H9 (cell line): Measurements from ENCODE around the gene BLOC1S6. TPM values are rescaled to one million over a fixed set of nuclear protein-coding genes. Genes with fewer than 3 reads are reported as not detected.

ENCODE experiments used
- DNase-seq: peaks from one replicate; pipeline ENCODE4 v3.0.0-alpha.2; 2017
- H2AFZ ChIP-seq: one replicate; pipeline ENCODE4 v1.6.1; 2013; ENCODE audit warnings: mild to moderate bottlenecking, low read length, control low read depth, moderate library complexity
- H2AK5ac ChIP-seq: 2 replicates; pipeline ENCODE4 v1.6.1; 2013; ENCODE audit warnings: low read length, control low read depth, mixed read lengths; ENCODE audit not compliant: insufficient read length
- H2BK120ac ChIP-seq: one replicate; pipeline ENCODE4 v1.6.1; 2013; ENCODE audit warnings: low read depth, mild to moderate bottlenecking, low read length, control low read depth, inconsistent platforms; ENCODE audit not compliant: poor library complexity, severe bottlenecking
- H2BK12ac ChIP-seq: 2 replicates; pipeline ENCODE4 v1.6.1; 2013; ENCODE audit warnings: low read length, control low read depth, mixed read lengths, low read depth; ENCODE audit not compliant: insufficient read length
- H2BK15ac ChIP-seq: 2 replicates; pipeline ENCODE4 v1.6.1; 2013; ENCODE audit warnings: low read depth, low read length, control low read depth
- H2BK20ac ChIP-seq: one replicate; pipeline ENCODE4 v1.6.1; 2013; ENCODE audit warnings: low read depth, mild to moderate bottlenecking, low read length, control low read depth, inconsistent platforms; ENCODE audit not compliant: poor library complexity, severe bottlenecking
- H2BK5ac ChIP-seq: 2 replicates; pipeline ENCODE4 v1.6.1; 2013; ENCODE audit warnings: low read length, control low read depth, mixed read lengths; ENCODE audit not compliant: insufficient read length
- H3K14ac ChIP-seq: 2 replicates; pipeline ENCODE4 v1.6.1; 2013; ENCODE audit warnings: low read length, control low read depth; ENCODE audit not compliant: insufficient read depth
- H3K18ac ChIP-seq: 2 replicates; pipeline ENCODE4 v1.6.1; 2013; ENCODE audit warnings: low read depth, mild to moderate bottlenecking, mixed read lengths, low read length, control low read depth; ENCODE audit not compliant: insufficient read length
- H3K23ac ChIP-seq: 2 replicates; pipeline ENCODE4 v1.6.1; 2013; ENCODE audit warnings: low read length, control low read depth, mixed read lengths, low read depth; ENCODE audit not compliant: insufficient read length
- H3K23me2 ChIP-seq: 2 replicates; pipeline ENCODE4 v1.6.1; 2013; ENCODE audit warnings: low read depth, mild to moderate bottlenecking, mixed read lengths, low read length, control low read depth; ENCODE audit not compliant: insufficient read length, poor library complexity, severe bottlenecking
- H3K27ac ChIP-seq: 2 replicates; pipeline ENCODE4 v1.5.1; 2013; ENCODE audit warnings: low read length, control low read depth, mixed read lengths, low read depth; ENCODE audit not compliant: insufficient read length
- H3K27me3 ChIP-seq: 2 replicates; pipeline ENCODE4 v1.6.1; 2013; ENCODE audit warnings: low read length, control low read depth, inconsistent platforms; ENCODE audit not compliant: insufficient read depth
- H3K4ac ChIP-seq: 2 replicates; pipeline ENCODE4 v1.6.1; 2013; ENCODE audit warnings: low read depth, mild to moderate bottlenecking, control low read depth, inconsistent platforms, low read length, moderate library complexity
- H3K4me1 ChIP-seq: 2 replicates; pipeline ENCODE4 v1.6.1; 2013; ENCODE audit warnings: low read length, control low read depth, inconsistent platforms; ENCODE audit not compliant: insufficient read depth
- H3K4me2 ChIP-seq: 2 replicates; pipeline ENCODE4 v1.6.1; 2013; ENCODE audit warnings: low read length, control low read depth, mixed read lengths; ENCODE audit not compliant: insufficient read length, insufficient read depth
- H3K56ac ChIP-seq: 2 replicates; pipeline ENCODE4 v1.6.1; 2013; ENCODE audit warnings: low read depth, mild to moderate bottlenecking, mixed read lengths, low read length, control low read depth; ENCODE audit not compliant: insufficient read length
- H3K79me1 ChIP-seq: 2 replicates; pipeline ENCODE4 v1.6.1; 2013; ENCODE audit warnings: low read depth, mild to moderate bottlenecking, moderate library complexity, low read length, control low read depth, inconsistent platforms; ENCODE audit not compliant: insufficient read depth, poor library complexity, severe bottlenecking
- H3K79me2 ChIP-seq: 2 replicates; pipeline ENCODE4 v1.6.1; 2013; ENCODE audit warnings: low read length, control low read depth, inconsistent platforms; ENCODE audit not compliant: insufficient read depth
- H3K9ac ChIP-seq: 2 replicates; pipeline ENCODE4 v1.6.1; 2013; ENCODE audit warnings: low read length, control low read depth, mixed read lengths; ENCODE audit not compliant: insufficient read length; ENCODE audit errors: extremely low read depth
- H3K9me3 ChIP-seq: one replicate; pipeline ENCODE4 v1.6.1; 2013; ENCODE audit warnings: low read depth, low read length, inconsistent platforms; ENCODE audit not compliant: control insufficient read depth
- H3T11ph ChIP-seq: one replicate; pipeline ENCODE4 v1.6.1; 2013; ENCODE audit warnings: mild to moderate bottlenecking, low read length, control low read depth, inconsistent platforms
- H4K20me1 ChIP-seq: one replicate; pipeline ENCODE4 v1.6.1; 2013; ENCODE audit not compliant: control insufficient read depth, insufficient read length, insufficient read depth
- H4K5ac ChIP-seq: 2 replicates; pipeline ENCODE4 v1.6.1; 2013; ENCODE audit warnings: low read depth, mild to moderate bottlenecking, mixed read lengths, low read length, control low read depth; ENCODE audit not compliant: insufficient read length
- H4K8ac ChIP-seq: replicated peaks from 2 replicates; pipeline ENCODE4 v1.6.1; 2013; ENCODE audit warnings: low read length, control low read depth, mixed read lengths, low read depth; ENCODE audit not compliant: insufficient read length
- H4K91ac ChIP-seq: 2 replicates; pipeline ENCODE4 v1.6.1; 2013; ENCODE audit warnings: low read depth, mild to moderate bottlenecking, moderate library complexity, mixed read lengths, low read length, control low read depth; ENCODE audit not compliant: insufficient read length
- H3K27ac Mint-ChIP-seq, 3 experiments: 2 replicates in 2 of 3; 3 replicates in 1 of 3; pipeline ENCODE4 v1.8.0; 2020 to 2021; ENCODE audit warnings: mixed read lengths in 3 of 3, mild to moderate bottlenecking in 1 of 3, moderate library complexity in 1 of 3
- H3K27me3 Mint-ChIP-seq: 2 replicates; pipeline ENCODE4 v1.8.0; 2021; ENCODE audit warnings: low read depth, mild to moderate bottlenecking, moderate library complexity, mixed read lengths
- H3K36me3 Mint-ChIP-seq, 3 experiments: 2 replicates in 2 of 3; 3 replicates in 1 of 3; pipeline ENCODE4 v1.8.0; 2020 to 2021; ENCODE audit warnings: low read depth in 3 of 3, mixed read lengths in 3 of 3; ENCODE audit not compliant: insufficient read depth in 1 of 3
- H3K4me1 Mint-ChIP-seq, 2 experiments: 2 replicates each; pipeline ENCODE4 v1.8.0; 2020; ENCODE audit warnings: mixed read lengths in 2 of 2
- H3K4me3 Mint-ChIP-seq, 2 experiments: 2 replicates in 1 of 2; 3 replicates in 1 of 2; pipeline ENCODE4 v1.8.0; 2020 to 2021; ENCODE audit warnings: mild to moderate bottlenecking in 2 of 2, mixed read lengths in 2 of 2, moderate library complexity in 1 of 2
- H3K9me3 Mint-ChIP-seq, 2 experiments: 2 replicates in 1 of 2; 3 replicates in 1 of 2; pipeline ENCODE4 v1.8.0; 2020; ENCODE audit warnings: mild to moderate bottlenecking in 2 of 2, mixed read lengths in 2 of 2, moderate library complexity in 1 of 2
- WGBS: extraction: QIAGEN DNeasy Blood & Tissue Kit; methylation state at CpG from one replicate; pipeline ENCODE4 v1.1.7; 2013; ENCODE audit warnings: missing lambda C conversion rate, low lambda C conversion rate, mixed read lengths; ENCODE audit not compliant: insufficient read length; ENCODE audit errors: extremely low coverage; 5-methylcytosine and 5-hydroxymethylcytosine counted together
- total RNA-seq: library from RNA; stranded (reverse); gene quantifications from 2 replicates; pipeline ENCODE4 v1.2.1, GENCODE V29; 2021
- TF ChIP-seq, protein P1 (sequence below): fragments of 200-600 bp; sonication (generic); conservative IDR thresholded peaks from 3 replicates; pipeline ENCODE4 v1.8.0; 2021; ENCODE audit warnings: antibody characterized with exemption, mild to moderate bottlenecking

BLOC1S6 gene
- total RNA-seq, 1 experiment from 2014 or later: 36.9 TPM

- H2AK5ac ChIP-seq: peak overlapping the region; percentile 86
- peak overlapping the region; percentile 27 for H4K91ac ChIP-seq
- no peaks in the 10 kb centered on the region; a peak in 1 of 5 replicates for H3K9me3 Mint-ChIP-seq
- H3K27ac Mint-ChIP-seq: peak overlapping the region; percentile 100
- peaks cover 8% of the 10 kb centered on the region for H3K27me3 Mint-ChIP-seq
- peak overlapping the region; percentile 98 for H3K4me2 ChIP-seq
- no peaks in the 10 kb centered on the region for H3K36me3 Mint-ChIP-seq
- peak overlapping the region; percentile 97 to 98 for H3K4me3 Mint-ChIP-seq
- no peaks in the 10 kb centered on the region for H3K27me3 ChIP-seq
- H3K56ac ChIP-seq: peak overlapping the region; percentile 68
- peak overlapping the region; percentile 94 for H3K27ac ChIP-seq
- H3K79me1 ChIP-seq: peaks cover 7% of the 10 kb centered on the region
- H3K4ac ChIP-seq: peak overlapping the region; percentile 83; the same call in 1 of the 2 replicates
- no peak for DNase-seq
- peaks cover 5% of the 10 kb centered on the region; the same call in 1 of the 2 replicates for H3K79me2 ChIP-seq
- H4K5ac ChIP-seq: peak overlapping the region; percentile 87
- H4K20me1 ChIP-seq: peaks cover 2% of the 10 kb centered on the region
- peak overlapping the region; percentile 100 for H3K18ac ChIP-seq
- H2BK20ac ChIP-seq: no peak overlapping the region
- no CpG with 5 or more reads among the region's 14 CpGs for WGBS
- H3K9ac ChIP-seq: peak overlapping the region; percentile 95
- H3T11ph ChIP-seq: peak overlapping the region; percentile 97
- peak overlapping the region; percentile 87 for H3K23ac ChIP-seq
- H2AFZ ChIP-seq: no peak overlapping the region
- no peaks in the 10 kb centered on the region for H3K9me3 ChIP-seq
- peak overlapping the region; percentile 100; the same call in 1 of the 2 replicates for H3K14ac ChIP-seq
- peak overlapping the region; percentile 17 for H2BK12ac ChIP-seq
- H4K8ac ChIP-seq: peak overlapping the region; percentile 96
- peaks cover 22 to 23% of the 10 kb centered on the region in 2 experiments for H3K4me1 Mint-ChIP-seq
- H3K4me1 ChIP-seq: 0 out of 2 replicates have a peak, but pooled peaks cover 3% of the 10 kb centered on the region
- TF ChIP-seq, protein P1, sequence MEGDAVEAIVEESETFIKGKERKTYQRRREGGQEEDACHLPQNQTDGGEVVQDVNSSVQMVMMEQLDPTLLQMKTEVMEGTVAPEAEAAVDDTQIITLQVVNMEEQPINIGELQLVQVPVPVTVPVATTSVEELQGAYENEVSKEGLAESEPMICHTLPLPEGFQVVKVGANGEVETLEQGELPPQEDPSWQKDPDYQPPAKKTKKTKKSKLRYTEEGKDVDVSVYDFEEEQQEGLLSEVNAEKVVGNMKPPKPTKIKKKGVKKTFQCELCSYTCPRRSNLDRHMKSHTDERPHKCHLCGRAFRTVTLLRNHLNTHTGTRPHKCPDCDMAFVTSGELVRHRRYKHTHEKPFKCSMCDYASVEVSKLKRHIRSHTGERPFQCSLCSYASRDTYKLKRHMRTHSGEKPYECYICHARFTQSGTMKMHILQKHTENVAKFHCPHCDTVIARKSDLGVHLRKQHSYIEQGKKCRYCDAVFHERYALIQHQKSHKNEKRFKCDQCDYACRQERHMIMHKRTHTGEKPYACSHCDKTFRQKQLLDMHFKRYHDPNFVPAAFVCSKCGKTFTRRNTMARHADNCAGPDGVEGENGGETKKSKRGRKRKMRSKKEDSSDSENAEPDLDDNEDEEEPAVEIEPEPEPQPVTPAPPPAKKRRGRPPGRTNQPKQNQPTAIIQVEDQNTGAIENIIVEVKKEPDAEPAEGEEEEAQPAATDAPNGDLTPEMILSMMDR: no peak
- peaks cover 11% of the 10 kb centered on the region for H3K23me2 ChIP-seq
- H2BK120ac ChIP-seq: peak overlapping the region; percentile 74
- no peak overlapping the region for H2BK15ac ChIP-seq
- H2BK5ac ChIP-seq: peak overlapping the region; percentile 98
These were observed 531 bp upstream of the BLOC1S6 start for GRCh38 chr15:45586601-45587094.
